ENCODE measurements around the gene HNRNPA1. TPM values are rescaled to one million over a fixed set of nuclear protein-coding genes. Genes with fewer than 3 reads are reported as not detected.
"Not testable (repeated sequence)": the region's sequence is repeated elsewhere in the genome, so short reads cannot be mapped to it uniquely, and the experiment has no call there.

The HNRNPA1 gene
- total RNA-seq, 1 donor from 2014 or later, result 3,205 TPM

GRCh38 chr12:54324617-54325441, 44.3 kb downstream of the HNRNPA1 start, which contains the start of gene COPZ1:
Gene COPZ1 (plus strand): TSS chr12:54325131. CDS start chr12:54325164, 33 bp downstream.
- Mint-ChIP-seq H3K4me3 (peak within 1 kb of the TSS; percentile 96), H3K27me3 (ENCODE audit: low read depth) (no peaks in the 10 kb centered on the region), H3K4me1 (peaks cover 42% of the 10 kb centered on the region), H3K36me3 (ENCODE audit: low read depth) (no peaks in the 10 kb centered on the region), H3K27ac (ENCODE audit: unreplicated experiment) (peak within 1 kb of the TSS; percentile 95), H3K9me3 (no peaks in the 10 kb centered on the region)
- DNase-seq (ENCODE audit: low read depth, low spot score), result peak; percentile 87
- peak; percentile 81 for TF ChIP-seq CTCF (conservative IDR thresholded peaks at IDR 0.05)

- not testable (repeated sequence) for H3K36me3 Mint-ChIP-seq (ENCODE audit: low read depth)
- H3K27ac Mint-ChIP-seq (ENCODE audit: unreplicated experiment), result peak overlapping the region; percentile 95
These were observed 45.0 kb downstream of the HNRNPA1 start for GRCh38 chr12:54325442-54326109.

GRCh38 chr12:54328595-54329337, 48.2 kb downstream of the HNRNPA1 start:
- Mint-ChIP-seq H3K27ac (ENCODE audit: unreplicated experiment) (peak overlapping the region; percentile 15), H3K4me1 (peaks cover 67% of the 10 kb centered on the region)
- no peak for DNase-seq (ENCODE audit: low read depth, low spot score)

More at GRCh38 chr12:54325442-54326109, 45.0 kb downstream of the HNRNPA1 start:
- H3K27me3 Mint-ChIP-seq (ENCODE audit: low read depth); H3K9me3 Mint-ChIP-seq; DNase-seq (ENCODE audit: low read depth, low spot score): not testable (repeated sequence)
- peaks cover 49% of the 10 kb centered on the region for H3K4me1 Mint-ChIP-seq
- peak overlapping the region; percentile 96 for H3K4me3 Mint-ChIP-seq

GRCh38 chr12:54329759-54330158, 49.2 kb downstream of the HNRNPA1 start:
- Mint-ChIP-seq H3K9me3 (no peaks in the 10 kb centered on the region), H3K4me3 (peak overlapping the region; percentile 63), H3K4me1 (peaks cover 61% of the 10 kb centered on the region), H3K27me3 (ENCODE audit: low read depth) (no peaks in the 10 kb centered on the region), H3K27ac (ENCODE audit: unreplicated experiment) (peak overlapping the region; percentile 43), H3K36me3 (ENCODE audit: low read depth) (no peaks in the 10 kb centered on the region)
- TF ChIP-seq CTCF (conservative IDR thresholded peaks at IDR 0.05), result no peak
- DNase-seq (ENCODE audit: low read depth, low spot score), result no peak

More at GRCh38 chr12:54328595-54329337, 48.2 kb downstream of the HNRNPA1 start:
- no peak for TF ChIP-seq CTCF (conservative IDR thresholded peaks at IDR 0.05)
- no peaks in the 10 kb centered on the region for H3K9me3 Mint-ChIP-seq
- H3K27me3 Mint-ChIP-seq (ENCODE audit: low read depth), result no peaks in the 10 kb centered on the region
- H3K4me3 Mint-ChIP-seq, result peak overlapping the region; percentile 65
- no peaks in the 10 kb centered on the region for H3K36me3 Mint-ChIP-seq (ENCODE audit: low read depth)

- peaks cover 54% of the 10 kb centered on the region for H3K4me1 Mint-ChIP-seq
- no peaks in the 10 kb centered on the region for H3K27me3 Mint-ChIP-seq (ENCODE audit: low read depth)
- peak overlapping the region; percentile 63 for H3K4me3 Mint-ChIP-seq
- no peaks in the 10 kb centered on the region for H3K9me3 Mint-ChIP-seq
- H3K36me3 Mint-ChIP-seq (ENCODE audit: low read depth), result no peaks in the 10 kb centered on the region
- TF ChIP-seq CTCF (conservative IDR thresholded peaks at IDR 0.05), result no peak
- no peak overlapping the region for H3K27ac Mint-ChIP-seq (ENCODE audit: unreplicated experiment)
- no peak for DNase-seq (ENCODE audit: low read depth, low spot score)
These were observed 49.9 kb downstream of the HNRNPA1 start for GRCh38 chr12:54330442-54330841.

All from neural crest cell (in vitro differentiated cells).